ENCODE measurements around the gene GPR35. TPM values are rescaled to one million over a fixed set of nuclear protein-coding genes. Genes with fewer than 3 reads are reported as not detected.

Gene GPR35
- total RNA-seq, 1 donor, result 1.1 TPM

Small RNAs within 50 kb of the gene (small RNA-seq; reads per million reads assigned to genes)
- gene AC011298.3, result not detected

Other genes with a start within 250 kb of the GPR35 start
- gene GPC1, start 189.8 kb upstream of the GPR35 start, total RNA-seq, result 44.8 and 54.3 TPM in 2 replicates
- gene ANKMY1, start 67.5 kb upstream of the GPR35 start, total RNA-seq, result 11.2 and 11.5 TPM in 2 replicates
- gene DUSP28, start 65.1 kb upstream of the GPR35 start, total RNA-seq, result 3.2 and 4.7 TPM in 2 replicates
- gene RNPEPL1, start 57.0 kb upstream of the GPR35 start, total RNA-seq, result 13.0 and 14.7 TPM in 2 replicates
- gene CAPN10, start 38.7 kb upstream of the GPR35 start, total RNA-seq, result 21.0 and 22.1 TPM in 2 replicates
- gene AQP12B, start 57.4 kb downstream of the GPR35 start, total RNA-seq, result not detected in 2 replicates
- not detected in 2 replicates for gene AQP12A, start 66.4 kb downstream of the GPR35 start, total RNA-seq
- gene KIF1A, start 194.7 kb downstream of the GPR35 start, total RNA-seq, result under 0.01 TPM in 1 of 2 replicates, not detected in the other
- gene AGXT, start 243.3 kb downstream of the GPR35 start, total RNA-seq, result not detected in 2 replicates

Measured in osteoblast (primary cell).